HG03575 (cell line): Measurements from ENCODE around the gene FAM240A.

Source experiments
- ATAC-seq: cut with Tn5 transposase; IDR thresholded peaks from one replicate; pipeline ENCODE4 v1.9.1; 2021; ENCODE audit not compliant: unreplicated experiment, insufficient number of reproducible peaks, low FRiP score; ENCODE audit errors: extremely low read depth

The FAM240A gene

GRCh38 chr3:46659285-46659684 is 47.0 kb downstream of the FAM240A start:
- ATAC-seq = no peak

- ATAC-seq = no peak
These were observed 47.7 kb downstream of the FAM240A start for GRCh38 chr3:46660003-46660402.

- ATAC-seq = no peak
These were observed 48.5 kb downstream of the FAM240A start for GRCh38 chr3:46660543-46661523.

GRCh38 chr3:46661776-46662766 is 49.7 kb downstream of the FAM240A start:
- no peak for ATAC-seq

- no peak for ATAC-seq
These were observed 50.6 kb downstream of the FAM240A start for GRCh38 chr3:46662771-46663551.

GRCh38 chr3:46663591-46664135 is 51.3 kb downstream of the FAM240A start:
- ATAC-seq = no peak

GRCh38 chr3:46664188-46664970 is 52.1 kb downstream of the FAM240A start:
- ATAC-seq = no peak

GRCh38 chr3:46664971-46665762 is 52.8 kb downstream of the FAM240A start:
- no peak for ATAC-seq

GRCh38 chr3:46665763-46666452 is 53.6 kb downstream of the FAM240A start:
- no peak for ATAC-seq

- no peak for ATAC-seq
These were observed 54.1 kb downstream of the FAM240A start for GRCh38 chr3:46666453-46666845.

GRCh38 chr3:46667061-46667621 is 54.8 kb downstream of the FAM240A start:
- ATAC-seq = no peak

- no peak for ATAC-seq
These were observed 55.3 kb downstream of the FAM240A start for GRCh38 chr3:46667657-46668056.

GRCh38 chr3:46668116-46668515 is 55.8 kb downstream of the FAM240A start:
- ATAC-seq = no peak

GRCh38 chr3:46668591-46668990 is 56.3 kb downstream of the FAM240A start:
- ATAC-seq = no peak

- no peak for ATAC-seq
These were observed 57.1 kb downstream of the FAM240A start for GRCh38 chr3:46669191-46669999.
